ENCODE data around the gene GATD1. TPM values are rescaled to one million over a fixed set of nuclear protein-coding genes. Genes with fewer than 3 reads are reported as not detected.
A peak's percentile ranks its signal among the peaks of the same experiment; 100 is the strongest.

GATD1 gene
- polyA plus RNA-seq, 1 experiment: 37.9 TPM

- H3K36me3 ChIP-seq (ENCODE audit: control insufficient read depth, insufficient read depth, low read length): peaks cover 24% of the 10 kb centered on the region
- CTCF ChIA-PET: interaction anchor here (1.2 to 1.9 kb wide), 2 partner anchors 21 to 247 kb away, joined by 3 to 7 read pairs; no protein-coding TSS in a partner anchor
- POLR2A ChIA-PET: no interaction called here
These were observed 27.3 kb upstream of the GATD1 start for GRCh38 chr11:804599-804964.

GRCh38 chr11:803770-804598, 26.7 kb upstream of the GATD1 start:
- ChIA-PET CTCF (interaction anchor here (0.6 to 1.9 kb wide), 3 partner anchors 21 to 247 kb away, joined by 3 to 7 read pairs (median 5); no protein-coding TSS in a partner anchor), POLR2A (no interaction called here)
- DNase-seq (ENCODE audit: low read depth): no peak
- H3K36me3 ChIP-seq (ENCODE audit: control insufficient read depth, insufficient read depth, low read length): peaks cover 24% of the 10 kb centered on the region
- no peak for TF ChIP-seq CTCF (IDR thresholded peaks at IDR 0.05; ENCODE audit: insufficient read depth, low read depth, low read length)
- H3K27me3 ChIP-seq (ENCODE audit: control insufficient read depth, insufficient read depth, low read length): no peaks in the 10 kb centered on the region
- H3K4me3 ChIP-seq (ENCODE audit: low read depth, low read length): peak overlapping the region; percentile 50

More at GRCh38 chr11:804599-804964, 27.3 kb upstream of the GATD1 start:
- TF ChIP-seq CTCF (IDR thresholded peaks at IDR 0.05; ENCODE audit: insufficient read depth, low read depth, low read length): no peak
- no peak for DNase-seq (ENCODE audit: low read depth)
- Histone ChIP-seq H3K27me3 (ENCODE audit: control insufficient read depth, insufficient read depth, low read length) (no peaks in the 10 kb centered on the region), H3K4me3 (ENCODE audit: low read depth, low read length) (peak overlapping the region; percentile 50)

GRCh38 chr11:803467-803742, 26.1 kb upstream of the GATD1 start:
- Histone ChIP-seq H3K4me3 (ENCODE audit: low read depth, low read length) (peak overlapping the region; percentile 50), H3K36me3 (ENCODE audit: control insufficient read depth, insufficient read depth, low read length) (peaks cover 25% of the 10 kb centered on the region), H3K27me3 (ENCODE audit: control insufficient read depth, insufficient read depth, low read length) (no peaks in the 10 kb centered on the region)
- ChIA-PET CTCF (interaction anchor here (0.6 to 1.9 kb wide), 3 partner anchors 20 to 248 kb away, joined by 3 to 7 read pairs (median 5); no protein-coding TSS in a partner anchor), POLR2A (no interaction called here)
- no peak for TF ChIP-seq CTCF (IDR thresholded peaks at IDR 0.05; ENCODE audit: insufficient read depth, low read depth, low read length)
- DNase-seq (ENCODE audit: low read depth): no peak

GRCh38 chr11:802693-803466, 25.6 kb upstream of the GATD1 start:
- peaks cover 25% of the 10 kb centered on the region for H3K36me3 ChIP-seq (ENCODE audit: control insufficient read depth, insufficient read depth, low read length)
- H3K27me3 ChIP-seq (ENCODE audit: control insufficient read depth, insufficient read depth, low read length): no peaks in the 10 kb centered on the region
- no peak for TF ChIP-seq CTCF (IDR thresholded peaks at IDR 0.05; ENCODE audit: insufficient read depth, low read depth, low read length)
- ChIA-PET POLR2A (no interaction called here), CTCF (interaction anchor here (0.6 kb wide), 1 partner anchor 234 kb away, joined by 3 read pairs; no protein-coding TSS in a partner anchor)
- DNase-seq (ENCODE audit: low read depth): no peak
- H3K4me3 ChIP-seq (ENCODE audit: low read depth, low read length): no peak overlapping the region; the same call in 1 of the 2 replicates

GRCh38 chr11:802018-802617, 24.8 kb upstream of the GATD1 start:
- CTCF ChIA-PET: interaction anchor here (0.6 kb wide), 1 partner anchor 234 kb away, joined by 3 read pairs; no protein-coding TSS in a partner anchor
- Histone ChIP-seq H3K4me3 (ENCODE audit: low read depth, low read length) (no peak overlapping the region), H3K27me3 (ENCODE audit: control insufficient read depth, insufficient read depth, low read length) (no peaks in the 10 kb centered on the region), H3K36me3 (ENCODE audit: control insufficient read depth, insufficient read depth, low read length) (peaks cover 25% of the 10 kb centered on the region)
- no peak for TF ChIP-seq CTCF (IDR thresholded peaks at IDR 0.05; ENCODE audit: insufficient read depth, low read depth, low read length)
- POLR2A ChIA-PET: no interaction called here
- no peak for DNase-seq (ENCODE audit: low read depth)

Measured in BJ (cell line).